ENCODE data around the gene TSPAN11.

Gene TSPAN11

DNA sequence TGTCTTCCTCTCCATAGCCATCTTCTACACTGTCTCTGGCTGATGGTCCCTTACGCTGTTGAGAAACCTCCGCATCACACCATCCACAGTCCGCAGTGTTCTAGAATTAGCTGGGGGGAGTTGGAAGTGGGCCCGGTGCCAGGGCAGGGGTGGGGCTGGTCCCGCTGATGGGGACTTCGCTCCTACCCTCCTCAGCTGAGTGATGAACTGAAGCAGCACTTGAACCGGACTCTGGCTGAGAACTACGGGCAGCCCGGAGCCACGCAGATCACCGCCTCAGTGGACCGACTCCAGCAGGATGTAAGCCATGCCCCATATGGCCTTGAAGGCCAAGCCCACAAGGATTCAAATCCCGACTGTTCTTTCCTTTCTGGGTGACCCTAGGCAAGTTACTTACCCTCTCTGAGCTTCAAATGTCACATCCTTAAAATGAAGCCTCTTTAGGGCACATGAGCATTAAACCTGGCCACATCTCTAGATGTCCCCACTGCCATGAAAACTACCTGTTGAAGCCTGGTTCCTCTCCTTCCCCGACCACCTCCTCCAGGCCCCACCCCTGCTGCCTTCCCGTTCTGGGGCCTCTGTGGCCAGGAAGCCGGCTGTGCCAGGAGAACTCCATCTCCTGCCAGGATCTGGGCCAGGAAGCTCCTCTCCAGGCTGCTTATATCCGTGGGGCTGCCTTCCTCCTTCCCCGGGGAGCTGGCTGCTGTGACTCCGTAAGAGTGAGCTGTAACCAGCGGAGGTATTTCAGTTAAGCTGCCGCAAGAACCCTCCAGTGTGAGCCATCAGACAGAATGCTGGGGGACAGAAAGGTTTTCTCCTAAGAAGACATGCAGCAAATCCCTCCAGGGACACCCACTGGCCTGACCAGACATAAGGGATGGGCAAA lies 53.1 kb downstream of the TSPAN11 start:
- no peak for DNase-seq (ENCODE audit: low read depth in 3 of 3)

- DNase-seq (ENCODE audit: low read depth in 3 of 3): no peak
Measured at GRCh38 chr12:30980955-30981662, 54.6 kb downstream of the TSPAN11 start.

DNA sequence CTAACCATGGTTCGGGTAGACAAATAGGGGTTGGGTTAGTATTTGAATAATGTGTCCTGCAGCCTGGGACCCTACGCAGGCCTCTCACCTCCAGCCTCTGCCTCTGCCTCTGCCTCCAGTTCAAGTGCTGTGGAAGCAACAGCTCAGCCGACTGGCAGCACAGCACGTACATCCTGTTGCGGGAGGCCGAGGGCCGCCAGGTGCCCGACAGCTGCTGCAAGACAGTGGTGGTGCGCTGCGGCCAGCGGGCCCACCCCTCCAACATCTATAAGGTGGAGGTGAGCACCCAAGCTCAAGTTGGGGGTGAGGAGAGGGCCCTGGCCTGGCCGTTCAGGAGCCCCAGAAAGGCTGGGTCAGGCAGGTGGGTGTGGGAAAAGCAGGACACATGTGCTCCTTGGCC lies 55.9 kb downstream of the TSPAN11 start:
- DNase-seq (ENCODE audit: low read depth in 3 of 3): no peak

- peak in 2 of 3 donors; percentile 3 to 10 for DNase-seq (ENCODE audit: low read depth in 3 of 3)
Measured at GRCh38 chr12:30985814-30986452, 59.4 kb downstream of the TSPAN11 start.

GRCh38 chr12:30988086-30988485 lies 61.5 kb downstream of the TSPAN11 start:
- DNase-seq (ENCODE audit: low read depth in 3 of 3): no peak

DNA sequence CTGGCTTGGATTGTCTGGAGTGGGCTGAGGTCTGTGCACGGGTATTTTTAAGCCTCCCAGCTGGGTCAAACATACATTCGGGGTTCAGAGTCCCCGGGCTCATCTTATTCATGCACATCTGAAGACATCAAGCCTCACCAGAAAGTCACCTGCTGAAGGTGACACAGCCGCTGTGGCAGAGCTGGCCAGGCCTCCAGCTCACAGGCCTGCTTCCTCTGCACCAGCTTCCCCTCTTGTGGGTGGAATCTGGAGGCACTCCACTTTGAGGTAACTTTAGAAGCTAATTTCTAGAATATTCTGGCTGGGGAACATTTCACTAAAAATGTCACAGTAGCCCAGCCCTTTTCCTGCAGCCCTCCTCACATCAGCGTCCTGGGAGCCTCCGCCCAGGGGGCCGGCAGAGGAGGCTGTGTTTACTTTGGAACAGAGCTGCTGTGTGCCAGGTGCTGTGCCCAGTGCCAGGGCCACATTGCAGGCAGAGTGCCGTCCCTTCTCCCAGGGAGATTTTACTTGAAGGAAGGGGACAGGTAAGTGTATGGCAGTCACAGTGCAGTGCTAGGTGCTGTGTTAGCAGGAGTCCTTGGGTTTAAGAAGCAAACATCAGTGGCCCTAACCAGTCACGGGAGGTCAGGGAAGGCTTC lies 62.2 kb downstream of the TSPAN11 start:
- DNase-seq (ENCODE audit: low read depth in 3 of 3): no peak

DNA sequence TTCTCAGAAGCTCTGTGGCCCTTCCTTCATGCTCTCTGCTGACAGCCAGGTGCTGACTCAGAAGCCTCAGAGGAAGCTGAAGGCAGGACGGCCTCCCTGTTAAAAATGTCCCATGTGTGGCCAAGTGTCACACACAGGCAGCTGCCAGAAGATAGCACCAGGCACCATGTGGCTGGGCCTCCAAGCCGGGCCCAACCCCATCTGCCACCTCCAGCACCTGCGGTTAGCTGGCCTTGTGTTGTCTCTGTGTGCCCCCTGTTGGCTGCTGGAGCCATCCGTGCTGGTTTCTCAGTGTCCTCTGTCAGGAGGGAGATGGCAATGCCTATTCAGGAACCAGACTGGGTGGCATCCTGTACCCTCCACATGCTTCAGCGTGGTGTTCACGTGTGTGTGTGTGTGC lies 63.2 kb downstream of the TSPAN11 start:
- DNase-seq (ENCODE audit: low read depth in 3 of 3): no peak

- no peak for DNase-seq (ENCODE audit: low read depth in 3 of 3)
Measured at GRCh38 chr12:30990316-30990715, 63.8 kb downstream of the TSPAN11 start.

DNA sequence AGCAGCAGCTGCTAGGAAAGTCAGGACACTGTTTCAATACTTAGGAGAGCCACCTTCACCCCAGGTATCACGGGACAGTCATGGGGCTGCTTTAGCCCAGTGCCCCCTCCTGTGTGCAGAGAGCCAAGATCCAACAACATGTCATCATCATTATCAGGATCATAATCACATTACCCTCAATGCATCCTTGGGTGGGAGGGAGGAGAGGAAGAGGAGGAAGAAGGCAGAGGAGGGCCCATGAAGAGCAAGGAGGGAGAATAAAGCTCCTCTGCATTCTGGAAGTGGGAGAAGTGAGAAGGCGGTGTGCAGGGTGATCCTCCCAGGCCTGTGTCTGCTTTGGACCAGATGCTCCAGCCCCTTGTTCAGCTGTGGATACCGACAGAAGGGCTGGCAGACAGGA lies 64.2 kb downstream of the TSPAN11 start:
- DNase-seq (ENCODE audit: low read depth in 3 of 3): no peak

- DNase-seq (ENCODE audit: low read depth in 3 of 3): no peak
Measured at GRCh38 chr12:30991466-30991865, 64.9 kb downstream of the TSPAN11 start.

DNA sequence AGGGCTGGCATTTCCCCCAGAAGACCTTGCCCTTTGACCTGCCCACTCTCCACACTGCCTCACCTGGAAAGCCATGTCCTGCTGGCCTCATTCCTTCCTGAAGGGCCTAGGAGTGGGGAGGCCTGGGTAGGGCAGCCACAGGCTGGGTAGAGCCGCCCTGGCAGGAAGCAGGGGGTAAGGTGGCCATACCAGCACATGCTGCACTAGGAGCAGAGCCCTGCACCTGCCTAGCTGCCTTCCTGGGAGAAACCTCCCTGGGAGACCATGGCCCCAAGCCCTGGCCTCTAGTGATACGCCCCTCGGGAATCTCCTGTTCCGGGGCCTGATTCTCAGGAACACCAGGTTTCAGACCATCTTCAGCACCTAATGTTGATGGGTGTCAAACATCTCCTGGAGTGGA lies 65.8 kb downstream of the TSPAN11 start:
- no peak for DNase-seq (ENCODE audit: low read depth in 3 of 3)

DNA sequence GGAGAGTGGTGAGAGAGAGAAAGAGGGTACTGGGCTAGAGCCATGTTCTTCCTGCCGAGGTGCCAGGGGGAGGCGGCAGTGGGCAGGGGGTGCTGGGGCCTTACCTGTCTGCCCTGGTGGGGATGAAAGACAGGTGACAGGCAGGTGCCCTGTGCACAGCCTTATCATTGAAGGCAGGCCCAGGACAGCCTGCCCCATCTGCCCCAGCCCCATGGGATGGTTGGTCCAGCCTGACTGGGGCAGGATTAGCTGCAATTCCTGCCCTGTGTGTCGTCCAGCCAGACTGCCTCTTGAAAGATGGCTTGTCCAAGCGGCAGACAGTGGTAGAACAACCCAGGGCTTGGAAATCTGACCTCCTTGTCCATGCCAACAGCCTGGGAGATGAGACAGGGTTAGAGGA lies 67.2 kb downstream of the TSPAN11 start:
- DNase-seq (ENCODE audit: low read depth in 3 of 3): no peak

DNA sequence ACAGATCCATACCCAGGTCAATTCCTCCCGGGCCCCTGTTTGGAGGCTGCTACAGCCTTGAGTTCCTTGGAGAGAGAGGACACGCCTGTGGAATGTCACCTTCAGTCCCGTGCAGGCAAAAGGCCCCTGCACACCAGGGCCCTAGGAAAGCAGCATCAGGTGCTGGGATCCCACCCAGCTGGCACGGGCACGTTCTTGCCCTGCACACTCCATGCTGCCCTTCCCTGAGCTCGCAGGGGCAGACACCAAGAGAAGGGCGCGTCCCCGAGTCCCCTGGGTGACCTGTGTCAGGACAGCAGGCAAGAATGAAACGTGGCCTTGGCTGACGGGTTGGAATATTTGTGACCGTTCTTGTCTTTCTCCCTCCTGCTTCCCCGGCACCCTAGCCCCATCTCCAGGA lies 67.7 kb downstream of the TSPAN11 start:
- DNase-seq (ENCODE audit: low read depth in 3 of 3): no peak

DNA sequence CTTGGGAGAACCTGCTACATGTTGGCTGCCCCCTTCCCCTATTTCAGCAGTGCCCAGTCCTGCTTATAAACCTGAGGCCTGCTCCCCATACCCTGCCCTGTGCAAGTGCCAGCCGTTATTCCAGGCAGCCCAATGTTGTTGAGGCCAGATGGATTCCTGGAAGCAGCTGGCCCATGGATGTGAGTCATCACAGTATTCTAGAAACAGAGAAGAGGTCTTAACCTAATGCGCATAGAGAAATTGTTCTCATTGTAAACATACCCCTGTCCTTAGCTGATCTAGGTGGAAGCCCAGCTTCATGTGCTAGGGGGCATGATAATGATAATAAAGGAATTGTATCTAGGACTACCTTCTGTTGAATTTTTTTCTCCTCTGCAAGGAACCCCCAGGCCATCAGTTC lies 69.7 kb downstream of the TSPAN11 start:
- no peak for DNase-seq (ENCODE audit: low read depth in 3 of 3)

- no peak for DNase-seq (ENCODE audit: low read depth in 3 of 3)
Measured at GRCh38 chr12:30996752-30997151, 70.2 kb downstream of the TSPAN11 start.

DNA sequence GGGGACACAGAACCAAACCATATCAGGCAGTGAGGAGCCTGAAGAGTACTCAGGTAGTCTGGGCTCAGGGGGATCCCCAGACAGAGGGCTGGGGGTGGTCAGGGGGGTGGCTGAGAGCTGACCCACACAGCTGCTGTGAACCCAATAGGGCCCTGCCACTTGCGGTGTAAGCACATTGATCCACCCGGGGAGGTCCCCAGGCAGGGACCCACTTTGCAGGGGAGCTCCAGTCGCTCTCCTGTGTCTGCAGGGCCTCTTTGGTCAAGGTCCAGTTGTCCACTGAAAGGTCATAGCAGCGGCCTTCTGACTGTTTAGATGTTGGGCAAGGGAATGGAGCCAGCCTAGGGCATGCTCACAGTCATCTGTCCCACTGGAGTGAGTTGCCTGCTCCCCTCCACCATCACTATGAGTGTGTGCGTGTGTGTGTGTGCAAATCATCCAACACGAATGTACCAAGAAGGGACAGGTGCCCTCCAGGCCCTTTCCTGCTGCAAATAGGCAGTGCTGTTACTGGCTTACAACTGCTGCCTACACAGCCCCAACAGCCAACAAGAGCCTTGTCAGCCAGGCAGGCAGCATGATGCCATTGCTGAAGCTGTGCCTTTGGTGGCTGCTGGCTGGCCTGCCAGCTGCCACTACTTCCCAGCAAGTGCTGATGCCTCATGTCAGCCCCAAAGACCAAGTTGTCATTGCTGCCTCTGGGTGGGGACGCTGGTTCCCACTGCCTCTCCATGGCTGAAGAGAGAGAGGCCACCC lies 71.3 kb downstream of the TSPAN11 start:
- DNase-seq (ENCODE audit: low read depth in 3 of 3): no peak

DNA sequence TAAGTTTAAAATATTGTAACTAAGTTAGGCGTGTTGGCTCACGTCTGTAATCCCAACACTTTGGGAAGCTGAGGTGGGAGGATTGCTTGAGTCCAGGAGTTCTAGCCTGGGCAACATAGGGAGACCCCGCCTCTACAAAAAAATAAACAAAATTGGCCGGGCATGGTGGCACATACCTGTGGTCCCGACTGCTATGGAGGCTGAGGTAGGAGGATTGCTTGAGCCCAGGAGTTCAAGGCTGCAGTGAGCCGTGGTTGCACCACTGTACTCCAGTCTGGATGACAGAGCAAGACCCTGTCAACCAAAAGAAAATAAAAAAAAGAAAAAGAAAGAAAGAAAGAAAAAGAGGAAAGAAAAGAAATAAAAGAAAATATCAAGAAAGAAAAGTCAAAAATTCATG lies 72.5 kb downstream of the TSPAN11 start:
- DNase-seq (ENCODE audit: low read depth in 3 of 3): no peak

DNA sequence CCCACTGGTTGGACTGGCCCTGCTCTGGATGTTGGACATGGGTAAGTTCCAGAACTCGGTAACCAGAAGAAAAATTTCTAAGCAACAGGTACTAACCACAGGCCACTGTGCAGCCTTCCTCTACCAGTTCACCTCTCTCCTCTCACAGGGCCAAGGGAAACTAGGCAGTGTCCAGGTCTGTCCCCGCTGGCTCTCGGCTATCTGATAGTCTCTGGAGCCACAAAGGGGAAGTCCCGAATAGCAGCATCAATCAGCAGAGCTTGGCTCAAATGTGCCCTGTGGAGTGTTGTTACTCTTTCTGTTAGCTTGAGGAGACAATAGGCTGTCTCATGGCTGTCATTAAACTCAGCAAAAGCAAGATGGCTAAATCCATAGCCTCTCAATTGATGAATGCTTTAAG lies 73.2 kb downstream of the TSPAN11 start:
- no peak for DNase-seq (ENCODE audit: low read depth in 3 of 3)

DNA sequence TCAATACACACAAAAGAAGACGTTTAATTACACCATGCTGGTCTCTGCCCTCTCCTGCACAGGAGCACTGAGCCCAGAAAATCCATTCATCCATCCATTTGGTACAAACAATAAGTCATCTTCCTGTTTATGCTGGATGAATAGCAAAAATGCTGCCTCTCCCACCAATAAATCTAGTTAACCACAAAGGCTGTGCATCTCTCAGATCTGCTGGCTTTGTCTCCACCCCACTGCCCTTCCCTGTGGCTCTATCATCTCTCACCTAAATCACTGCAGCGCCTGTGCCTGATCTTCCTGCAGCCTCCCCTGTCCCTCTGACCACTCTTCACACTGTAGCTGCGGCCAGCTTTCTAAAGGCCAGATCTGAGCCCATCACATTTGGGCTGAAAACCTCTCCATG lies 74.2 kb downstream of the TSPAN11 start:
- no peak for DNase-seq (ENCODE audit: low read depth in 3 of 3)

- DNase-seq (ENCODE audit: low read depth in 3 of 3): no peak
Measured at GRCh38 chr12:31001581-31002360, 75.2 kb downstream of the TSPAN11 start.

DNA sequence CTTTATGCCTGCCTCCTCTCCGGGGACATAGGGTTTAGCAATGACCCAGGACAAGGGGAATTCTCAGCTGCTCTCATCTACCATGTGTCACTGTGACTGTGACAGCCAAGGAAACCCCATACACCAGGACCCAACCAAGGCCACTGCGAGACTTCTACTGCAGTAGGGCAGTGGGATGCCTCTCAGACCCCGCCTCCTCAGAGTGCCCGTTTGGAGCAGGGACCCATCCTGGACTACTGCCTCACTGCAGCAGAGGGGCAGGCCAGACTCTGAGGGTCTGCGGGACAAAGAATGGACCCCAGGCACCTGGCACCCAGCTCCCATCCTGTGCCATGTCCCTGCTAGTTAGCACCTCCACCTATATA lies 75.8 kb downstream of the TSPAN11 start:
- DNase-seq (ENCODE audit: low read depth in 3 of 3): no peak

Measured in stimulated activated CD4-positive, alpha-beta T cell treated with anti-CD3 and anti-CD28 coated beads, TNF-alpha, amount 100 ng/mL, for 48 hours (primary cell).